GM12873 (cell line): ENCODE results near the gene LRRTM2.

Experiments
- TF ChIP-seq, protein P1 (sequence below): IDR thresholded peaks from 2 replicates; pipeline ENCODE4 v1.5.1; 2012; ENCODE audit warnings: low read depth, mild to moderate bottlenecking, moderate library complexity, low read length, control low read depth; ENCODE audit not compliant: insufficient read depth; ENCODE audit errors: missing control alignments

Gene LRRTM2

DNA sequence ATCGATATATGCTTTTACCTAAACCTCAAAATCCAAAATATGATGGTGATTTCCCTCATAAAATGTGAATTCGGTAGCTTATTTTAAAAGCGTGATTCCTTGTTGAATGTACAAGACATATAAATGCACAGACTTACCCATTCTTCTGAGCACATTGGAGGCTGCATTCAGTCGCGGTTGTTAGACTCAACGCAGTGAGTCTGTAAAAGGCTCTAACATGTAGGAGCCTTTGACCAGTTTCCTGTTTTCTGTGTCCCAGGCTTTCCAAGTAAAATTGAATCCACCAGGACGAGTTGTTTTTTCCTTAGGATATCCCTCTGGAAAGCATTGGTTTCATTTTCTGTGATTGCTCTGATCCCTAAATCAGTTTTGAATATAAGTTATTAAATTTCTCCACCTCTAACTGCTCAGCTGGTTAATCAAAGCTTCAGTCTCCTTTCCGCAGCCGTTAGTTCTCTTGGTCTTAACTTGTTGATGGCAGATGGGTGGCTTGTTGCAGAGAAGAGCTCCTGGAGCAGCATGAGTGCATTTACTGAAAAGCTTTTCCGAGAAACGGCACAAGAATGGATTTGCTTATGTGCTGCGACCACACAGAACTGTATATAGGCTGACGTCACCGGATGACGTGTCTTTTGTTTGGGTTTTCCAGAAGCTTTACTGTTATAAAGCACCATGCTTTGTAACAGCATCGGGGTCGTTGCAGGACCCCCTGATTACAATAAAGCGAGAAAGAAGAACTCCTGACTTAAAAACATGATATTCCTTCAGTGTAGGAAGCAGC lies at the start of gene LRRTM2:
TSS of gene LRRTM2 (minus strand) at position 565 of the 781 bp plus-strand sequence. CDS start at position 141, 424 bp downstream.
- TF ChIP-seq, protein P1, sequence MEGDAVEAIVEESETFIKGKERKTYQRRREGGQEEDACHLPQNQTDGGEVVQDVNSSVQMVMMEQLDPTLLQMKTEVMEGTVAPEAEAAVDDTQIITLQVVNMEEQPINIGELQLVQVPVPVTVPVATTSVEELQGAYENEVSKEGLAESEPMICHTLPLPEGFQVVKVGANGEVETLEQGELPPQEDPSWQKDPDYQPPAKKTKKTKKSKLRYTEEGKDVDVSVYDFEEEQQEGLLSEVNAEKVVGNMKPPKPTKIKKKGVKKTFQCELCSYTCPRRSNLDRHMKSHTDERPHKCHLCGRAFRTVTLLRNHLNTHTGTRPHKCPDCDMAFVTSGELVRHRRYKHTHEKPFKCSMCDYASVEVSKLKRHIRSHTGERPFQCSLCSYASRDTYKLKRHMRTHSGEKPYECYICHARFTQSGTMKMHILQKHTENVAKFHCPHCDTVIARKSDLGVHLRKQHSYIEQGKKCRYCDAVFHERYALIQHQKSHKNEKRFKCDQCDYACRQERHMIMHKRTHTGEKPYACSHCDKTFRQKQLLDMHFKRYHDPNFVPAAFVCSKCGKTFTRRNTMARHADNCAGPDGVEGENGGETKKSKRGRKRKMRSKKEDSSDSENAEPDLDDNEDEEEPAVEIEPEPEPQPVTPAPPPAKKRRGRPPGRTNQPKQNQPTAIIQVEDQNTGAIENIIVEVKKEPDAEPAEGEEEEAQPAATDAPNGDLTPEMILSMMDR: no peak

DNA sequence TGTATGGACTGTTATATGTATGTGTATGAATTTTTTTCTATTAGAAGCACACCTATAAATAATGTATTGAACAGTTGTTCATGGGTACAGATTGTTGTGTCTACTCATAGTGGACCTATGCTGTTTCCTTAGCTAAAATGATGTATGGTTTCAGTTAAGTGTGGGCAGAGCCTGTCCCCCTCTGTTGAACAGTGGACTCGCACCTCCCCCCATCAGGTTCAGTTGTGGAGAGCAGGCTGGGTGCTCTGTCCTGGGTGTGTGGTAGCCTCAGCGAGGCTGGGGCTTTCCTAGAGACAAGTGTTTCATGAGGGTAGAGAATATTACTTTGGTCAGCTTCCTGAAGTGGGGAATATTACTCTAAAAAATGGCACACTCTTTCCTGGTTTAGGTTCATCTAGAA lies 47.4 kb upstream of the LRRTM2 start:
- TF ChIP-seq, protein P1: no peak

DNA sequence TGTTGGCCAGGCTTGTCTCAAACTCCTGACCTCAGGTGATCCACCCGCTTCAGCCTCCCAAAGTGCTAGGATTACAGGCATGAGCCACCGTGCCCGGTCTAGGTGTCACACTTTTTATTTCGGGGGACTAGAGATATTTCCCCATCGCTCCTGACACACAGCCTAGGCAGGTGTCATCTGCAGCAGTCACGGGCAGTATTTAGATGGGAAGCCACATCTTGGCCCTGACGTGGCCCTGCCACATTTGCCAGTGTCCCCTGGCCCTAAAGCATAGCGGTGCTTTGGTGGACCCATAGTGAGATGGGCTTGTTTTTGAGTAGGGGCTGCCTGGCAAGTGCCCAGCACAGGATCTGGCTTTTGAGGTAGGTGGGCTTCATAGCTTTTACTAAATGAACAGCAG lies 45.0 kb upstream of the LRRTM2 start:
- TF ChIP-seq, protein P1: no peak

GRCh38 chr5:138918686-138919085 lies 43.6 kb upstream of the LRRTM2 start:
- TF ChIP-seq, protein P1: no peak

GRCh38 chr5:138914338-138914737 lies 39.2 kb upstream of the LRRTM2 start:
- TF ChIP-seq, protein P1: no peak

DNA sequence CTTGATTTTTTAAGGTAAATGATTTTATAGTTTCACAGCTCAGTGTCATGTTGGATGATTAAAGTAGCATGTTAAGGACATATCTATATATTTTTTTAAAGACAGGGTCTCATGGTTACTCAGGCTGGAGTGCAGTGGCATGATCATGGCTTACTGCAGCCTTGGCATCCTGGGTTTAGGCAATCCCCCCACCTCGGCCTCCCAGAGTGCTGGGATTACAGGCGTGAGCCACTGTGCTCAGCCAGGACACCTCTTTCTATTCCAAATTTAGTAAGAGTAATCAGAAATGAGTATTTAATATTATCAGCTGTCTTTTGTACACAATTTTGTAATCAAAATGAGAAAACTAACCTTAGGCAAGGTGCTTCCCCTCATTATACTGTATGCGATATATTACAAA lies 38.6 kb upstream of the LRRTM2 start:
- TF ChIP-seq, protein P1: no peak

DNA sequence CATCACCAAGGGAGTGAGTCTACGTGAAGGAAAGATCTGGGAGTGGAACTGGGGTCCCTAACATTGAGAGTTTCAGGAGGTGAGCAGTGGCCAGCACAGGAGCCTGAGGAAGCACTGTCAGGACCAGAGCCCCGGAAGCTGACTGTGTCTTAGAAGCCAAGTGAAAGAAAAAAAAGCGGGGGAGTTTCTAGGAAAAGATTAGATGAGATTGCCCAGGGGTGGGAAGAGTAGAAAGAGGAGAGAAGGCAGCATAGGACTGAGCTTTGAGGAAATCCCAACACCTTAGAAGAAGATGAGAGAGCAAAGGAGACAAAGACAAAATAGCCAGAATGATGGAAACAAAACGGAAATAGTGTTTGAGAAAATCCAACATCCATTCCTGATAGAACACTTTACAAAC lies 37.0 kb upstream of the LRRTM2 start:
- TF ChIP-seq, protein P1: no peak
